Activated CD4-positive, alpha-beta T cell treated with anti-CD3 and anti-CD28 coated beads, Interleukin-2, amount 10 ng/mL, durations not matched to agents 24 days and 14 days (primary cell): ENCODE measurements around the gene HTT. TPM values are rescaled to one million over a fixed set of nuclear protein-coding genes. Genes with fewer than 3 reads are reported as not detected.

Experiments
- DNase-seq: peaks from one replicate; pipeline ENCODE4 v3.0.0; 2022
- H3K27ac Mint-ChIP-seq: one replicate; pipeline ENCODE4 v1.8.0; 2022; ENCODE audit warnings: mild to moderate bottlenecking, mixed read lengths
- H3K27me3 Mint-ChIP-seq: one replicate; pipeline ENCODE4 v1.8.0; 2022; ENCODE audit warnings: mixed read lengths
- H3K36me3 Mint-ChIP-seq: one replicate; pipeline ENCODE4 v1.8.0; 2022; ENCODE audit warnings: low read depth, mild to moderate bottlenecking, mixed read lengths
- H3K4me1 Mint-ChIP-seq: one replicate; pipeline ENCODE4 v1.8.0; 2021; ENCODE audit warnings: mixed read lengths
- H3K4me3 Mint-ChIP-seq: one replicate; pipeline ENCODE4 v1.8.0; 2022; ENCODE audit warnings: mild to moderate bottlenecking, moderate library complexity, mixed read lengths
- H3K9me3 Mint-ChIP-seq: one replicate; pipeline ENCODE4 v1.8.0; 2021; ENCODE audit warnings: mixed read lengths
- intact Hi-C: fragments of 100-400 bp; cut with micrococcal nuclease; formaldehyde crosslinking; loops from one replicate; pipeline ENCODE4 v1.15.1; 2023
- total RNA-seq: library from RNA; stranded (reverse); gene quantifications from 2 replicates; pipeline ENCODE4 v1.2.3, GENCODE V29; 2022

Gene HTT
- total RNA-seq, 1 donor from 2014 or later = 70.6 TPM

- Mint-ChIP-seq H3K27me3 (no peaks in the 10 kb centered on the region), H3K9me3 (no peaks in the 10 kb centered on the region), H3K36me3 (peaks cover 61% of the 10 kb centered on the region), H3K4me3 (no peak overlapping the region), H3K27ac (no peak overlapping the region), H3K4me1 (peaks cover 4% of the 10 kb centered on the region)
- DNase-seq = no peak
- intact Hi-C loops = no loop called here
Observed at GRCh38 chr4:3218824-3219760, 144.6 kb downstream of the HTT start.

- peaks cover 4% of the 10 kb centered on the region for H3K4me1 Mint-ChIP-seq
- H3K9me3 Mint-ChIP-seq = no peaks in the 10 kb centered on the region
- DNase-seq = no peak
- H3K4me3 Mint-ChIP-seq = no peak overlapping the region
- H3K27me3 Mint-ChIP-seq = no peaks in the 10 kb centered on the region
- peaks cover 63% of the 10 kb centered on the region for H3K36me3 Mint-ChIP-seq
- intact Hi-C loops = no loop called here
- no peak overlapping the region for H3K27ac Mint-ChIP-seq
Observed at GRCh38 chr4:3219761-3220475, 145.4 kb downstream of the HTT start.

- intact Hi-C loops = no loop called here
- Mint-ChIP-seq H3K36me3 (peaks cover 61% of the 10 kb centered on the region), H3K9me3 (no peaks in the 10 kb centered on the region), H3K27me3 (no peaks in the 10 kb centered on the region), H3K4me3 (no peak overlapping the region), H3K4me1 (peaks cover 4% of the 10 kb centered on the region), H3K27ac (peak overlapping the region; percentile 3)
- DNase-seq = no peak
Observed at GRCh38 chr4:3220476-3221183, 146.1 kb downstream of the HTT start.

- intact Hi-C loops = no loop called here
- no peak for DNase-seq
- H3K4me3 Mint-ChIP-seq = no peak overlapping the region
- H3K27me3 Mint-ChIP-seq = no peaks in the 10 kb centered on the region
- H3K27ac Mint-ChIP-seq = peak overlapping the region; percentile 3
- peaks cover 60% of the 10 kb centered on the region for H3K36me3 Mint-ChIP-seq
- no peaks in the 10 kb centered on the region for H3K9me3 Mint-ChIP-seq
- H3K4me1 Mint-ChIP-seq = peaks cover 4% of the 10 kb centered on the region
Observed at GRCh38 chr4:3221184-3221494, 146.7 kb downstream of the HTT start.

- no peak for DNase-seq
- peaks cover 58% of the 10 kb centered on the region for H3K36me3 Mint-ChIP-seq
- H3K4me3 Mint-ChIP-seq = no peak overlapping the region
- no peaks in the 10 kb centered on the region for H3K27me3 Mint-ChIP-seq
- no peak overlapping the region for H3K27ac Mint-ChIP-seq
- peaks cover 4% of the 10 kb centered on the region for H3K4me1 Mint-ChIP-seq
- no peaks in the 10 kb centered on the region for H3K9me3 Mint-ChIP-seq
- intact Hi-C loops = no loop called here
Observed at GRCh38 chr4:3221996-3222395, 147.5 kb downstream of the HTT start.

- Mint-ChIP-seq H3K27me3 (no peaks in the 10 kb centered on the region), H3K27ac (no peak overlapping the region), H3K36me3 (peaks cover 51% of the 10 kb centered on the region), H3K9me3 (no peaks in the 10 kb centered on the region), H3K4me3 (no peak overlapping the region), H3K4me1 (peaks cover 4% of the 10 kb centered on the region)
- intact Hi-C loops = no loop called here
- no peak for DNase-seq
Observed at GRCh38 chr4:3223346-3223745, 148.9 kb downstream of the HTT start.

- Mint-ChIP-seq H3K4me3 (no peak overlapping the region), H3K9me3 (no peaks in the 10 kb centered on the region), H3K27ac (peak overlapping the region; percentile 22), H3K4me1 (peaks cover 4% of the 10 kb centered on the region), H3K36me3 (peaks cover 48% of the 10 kb centered on the region), H3K27me3 (no peaks in the 10 kb centered on the region)
- intact Hi-C loops = no loop called here
- DNase-seq = no peak
Observed at GRCh38 chr4:3223956-3224748, 149.7 kb downstream of the HTT start.

GRCh38 chr4:3225071-3225850, 150.8 kb downstream of the HTT start:
- intact Hi-C loops = no loop called here
- Mint-ChIP-seq H3K27ac (no peak overlapping the region), H3K36me3 (peaks cover 49% of the 10 kb centered on the region)

GRCh38 chr4:3225936-3226335, 151.5 kb downstream of the HTT start:
- Mint-ChIP-seq H3K27ac (no peak overlapping the region), H3K9me3 (no peaks in the 10 kb centered on the region), H3K36me3 (peaks cover 55% of the 10 kb centered on the region), H3K4me3 (no peak overlapping the region), H3K4me1 (no peaks in the 10 kb centered on the region), H3K27me3 (no peaks in the 10 kb centered on the region)
- no peak for DNase-seq
- intact Hi-C loops = no loop called here

More at GRCh38 chr4:3225071-3225850, 150.8 kb downstream of the HTT start:
- DNase-seq = no peak
- no peaks in the 10 kb centered on the region for H3K9me3 Mint-ChIP-seq
- no peak overlapping the region for H3K4me3 Mint-ChIP-seq
- no peaks in the 10 kb centered on the region for H3K4me1 Mint-ChIP-seq
- H3K27me3 Mint-ChIP-seq = no peaks in the 10 kb centered on the region

GRCh38 chr4:3226467-3226866, 152.0 kb downstream of the HTT start:
- H3K27ac Mint-ChIP-seq = no peak overlapping the region

GRCh38 chr4:3226944-3227343, 152.5 kb downstream of the HTT start:
- Mint-ChIP-seq H3K4me1 (no peaks in the 10 kb centered on the region), H3K27me3 (no peaks in the 10 kb centered on the region)

More at GRCh38 chr4:3226467-3226866, 152.0 kb downstream of the HTT start:
- no peaks in the 10 kb centered on the region for H3K27me3 Mint-ChIP-seq
- H3K36me3 Mint-ChIP-seq = peaks cover 52% of the 10 kb centered on the region
- no peaks in the 10 kb centered on the region for H3K4me1 Mint-ChIP-seq
- H3K4me3 Mint-ChIP-seq = no peak overlapping the region
- H3K9me3 Mint-ChIP-seq = no peaks in the 10 kb centered on the region
- intact Hi-C loops = no loop called here
- no peak for DNase-seq

GRCh38 chr4:3227878-3228675, 153.6 kb downstream of the HTT start:
- H3K9me3 Mint-ChIP-seq = no peaks in the 10 kb centered on the region
- intact Hi-C loops = no loop called here
- peaks cover 44% of the 10 kb centered on the region for H3K36me3 Mint-ChIP-seq
- H3K27ac Mint-ChIP-seq = no peak overlapping the region
- H3K4me3 Mint-ChIP-seq = no peak overlapping the region
- no peak for DNase-seq
- H3K27me3 Mint-ChIP-seq = no peaks in the 10 kb centered on the region
- H3K4me1 Mint-ChIP-seq = no peaks in the 10 kb centered on the region

More at GRCh38 chr4:3226944-3227343, 152.5 kb downstream of the HTT start:
- no peak overlapping the region for H3K27ac Mint-ChIP-seq
- H3K9me3 Mint-ChIP-seq = no peaks in the 10 kb centered on the region
- H3K4me3 Mint-ChIP-seq = no peak overlapping the region
- H3K36me3 Mint-ChIP-seq = peaks cover 53% of the 10 kb centered on the region
- no peak for DNase-seq
- intact Hi-C loops = no loop called here
